Psoas muscle (tissue), 8 donors: ENCODE results near the gene PLEKHG4. TPM values are rescaled to one million over a fixed set of nuclear protein-coding genes. Genes with fewer than 3 reads are reported as not detected.

Experiments
- ATAC-seq, 4 donors: fragments of 200-7000 bp; cut with Tn5 transposase; one replicate each; pipeline ENCODE4 v1.9.1; 2020; ENCODE audit warnings: moderate library complexity in 3 of 4, mild to moderate bottlenecking in 2 of 4
- DNase-seq, 2 donors: peaks; one replicate each; pipeline ENCODE4 v3.0.0-alpha.2; 2020
- H3K27ac ChIP-seq: fragments of 200-600 bp; one replicate; pipeline ENCODE4 v1.8.0; 2022
- H3K27me3 ChIP-seq, 3 donors: fragments of 200-600 bp in 1 of 3; one replicate each; pipeline versions ENCODE4 v1.6.1 to v1.8.0; 2013 to 2022; ENCODE audit warnings: low read length in 2 of 3, mild to moderate bottlenecking in 2 of 3, moderate library complexity in 1 of 3; ENCODE audit not compliant: insufficient read depth in 3 of 3
- H3K36me3 ChIP-seq, 2 donors: fragments of 200-600 bp in 1 of 2; one replicate each; pipeline versions ENCODE4 v1.6.1 to v1.8.0; 2013 to 2022; ENCODE audit warnings: low read depth in 1 of 2, mild to moderate bottlenecking in 1 of 2, moderate library complexity in 1 of 2; ENCODE audit not compliant: insufficient read depth in 1 of 2
- H3K4me1 ChIP-seq: fragments of 200-600 bp; one replicate; pipeline ENCODE4 v1.8.0; 2022
- H3K4me3 ChIP-seq: fragments of 200-600 bp; one replicate; pipeline ENCODE4 v1.8.0; 2022; ENCODE audit warnings: mild to moderate bottlenecking
- H3K9me3 ChIP-seq: fragments of 200-600 bp; one replicate; pipeline ENCODE4 v1.8.0; 2022
- CTCF ChIP-seq: fragments of 200-600 bp; IDR thresholded peaks from one replicate; pipeline ENCODE4 v1.8.0; 2022; ENCODE audit warnings: antibody characterized with exemption
- WGBS, 3 donors: extraction: QIAGEN DNeasy Blood & Tissue Kit; methylation state at CpG; one replicate each; pipeline versions ENCODE4 v1.1.6 to v1.1.7; 2013; 5-methylcytosine and 5-hydroxymethylcytosine counted together
- intact Hi-C, 2 donors: fragments of 100-400 bp; cut with DNase I; formaldehyde crosslinking; loops; one replicate each; pipeline versions ENCODE4 v1.11.0 to v1.14.2; 2022
- polyA plus RNA-seq, 3 donors: library from polyadenylated mRNA; stranded (reverse); fragments of 200-250 nt; gene quantifications; one replicate each; pipeline ENCODE4 v1.2.3, GENCODE V29; 2013
- total RNA-seq, 4 donors: library from RNA; stranded (reverse); fragmentation: NEBNext Ultra II Directional in 2 of 4; extraction: Animal tissue kit (Norgen Biotek cat#: 25700) in 2 of 4; gene quantifications; one replicate each; pipeline versions ENCODE4 v1.2.1 to v1.2.4, GENCODE V29; 2021 to 2023
- donor health status: healthy with polysubstance abuse.
- donor health status: DM: no; HTN: no; CAD: no; lungs with moderate emphysema.
- donor health status: Bipolar disorder and iron deficiency.
- donor health status: healthy.
- donor health status: DM: yes; HTN: yes; CAD: no.
- donor health status: DM: no; HTN: no; CAD: no.
- donor health status: DM: no; HTN: no; CAD: no.
- donor health status: DM: yes; HTN: yes; CAD: no.

PLEKHG4 gene
- total and polyA plus RNA-seq, 7 donors: 0.28 to 1.9 (median 0.98) TPM

DNA sequence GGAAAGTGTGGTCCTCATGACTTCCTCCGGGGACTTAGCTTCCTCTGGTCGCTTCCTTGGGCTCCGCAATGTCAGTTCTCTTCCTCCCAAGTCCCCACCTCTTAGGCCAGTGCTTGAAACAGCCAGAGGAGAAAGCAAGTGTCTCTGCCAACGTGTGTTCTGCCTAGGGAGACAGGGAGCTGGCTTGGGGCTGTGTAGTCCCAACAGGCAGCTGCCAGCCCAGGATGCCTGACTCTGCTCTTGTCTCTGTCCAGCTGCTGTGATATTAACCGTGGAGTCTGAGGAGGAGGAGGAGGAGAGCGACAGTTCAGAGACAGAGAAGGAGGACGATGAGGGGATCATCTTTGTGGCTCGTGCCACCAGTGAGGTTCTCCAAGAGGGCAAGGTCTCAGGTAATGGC is 13.5 kb upstream of the PLEKHG4 start:
- no peak for TF ChIP-seq CTCF
- H3K27me3 ChIP-seq: no peaks in the 10 kb centered on the region
- ATAC-seq: no peak
- WGBS, 3 donors: 58 to 73% (median 69%) methylated on average over 8 of the region's 8 CpGs
- intact Hi-C loops: loop anchor here in 1 of 2 donors (10.0 kb wide), 1 partner anchor 149 kb away; the partner anchor contains the start of gene ZDHHC1
- H3K27ac ChIP-seq: no peak overlapping the region
- no peak overlapping the region for H3K4me3 ChIP-seq
- peaks cover 3% of the 10 kb centered on the region for H3K4me1 ChIP-seq
- H3K36me3 ChIP-seq: no peaks in the 10 kb centered on the region
- no peaks in the 10 kb centered on the region for H3K9me3 ChIP-seq
- DNase-seq: peak; percentile 5 to 20

DNA sequence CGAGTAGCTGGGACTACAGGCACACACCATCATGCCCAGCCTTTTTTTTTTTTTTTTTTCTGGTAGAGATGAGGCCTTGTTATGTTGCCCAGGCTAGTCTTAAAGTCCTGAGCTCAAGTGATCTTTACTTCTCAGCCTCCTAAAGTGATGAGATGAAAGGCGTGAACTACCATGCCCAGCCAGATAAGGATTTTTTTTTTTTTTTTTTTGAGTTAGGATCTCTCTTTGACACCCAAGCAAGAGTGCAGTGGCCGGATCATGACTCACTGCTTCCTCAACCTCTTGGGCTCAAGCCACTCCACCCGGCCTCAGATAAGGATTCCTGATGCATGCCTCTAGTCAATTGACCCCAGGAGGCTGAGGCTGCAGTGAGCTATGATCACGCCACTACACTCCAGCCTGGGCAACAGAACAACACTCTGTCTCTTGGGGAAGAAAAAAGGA is 11.2 kb upstream of the PLEKHG4 start:
- ATAC-seq (peak in 1 of 4 donors; percentile 61), DNase-seq (peak; percentile 61 to 66)
- TF ChIP-seq CTCF: no peak
- no peak overlapping the region for H3K4me3 ChIP-seq
- no peaks in the 10 kb centered on the region for H3K27me3 ChIP-seq
- H3K4me1 ChIP-seq: no peaks in the 10 kb centered on the region
- no peaks in the 10 kb centered on the region for H3K9me3 ChIP-seq
- H3K27ac ChIP-seq: no peak overlapping the region
- intact Hi-C loops: loop anchor here in 1 of 2 donors (10.0 kb wide), 1 partner anchor 147 kb away; the partner anchor contains the start of gene ZDHHC1
- no peaks in the 10 kb centered on the region for H3K36me3 ChIP-seq
- 57 to 73% (median 65%) methylated on average over 5 of the region's 5 CpGs for WGBS, 3 donors

GRCh38 chr16:67269766-67270165 is 9.6 kb upstream of the PLEKHG4 start:
- no peak for TF ChIP-seq CTCF
- ATAC-seq: no peak
- DNase-seq: peak in 1 of 2 donors; percentile 34
- intact Hi-C loops: loop anchor here (5.0 to 10.0 kb wide), 2 partner anchors 145 to 193 kb away; partner anchors contain the start of gene ZDHHC1 (in 1 of the 2)
- Histone ChIP-seq H3K4me3 (no peak overlapping the region), H3K36me3 (no peaks in the 10 kb centered on the region), H3K9me3 (no peaks in the 10 kb centered on the region), H3K4me1 (no peaks in the 10 kb centered on the region), H3K27ac (no peak overlapping the region), H3K27me3 (no peaks in the 10 kb centered on the region)
- WGBS, 3 donors: 58 to 65% (median 64%) methylated on average over 5 of the region's 5 CpGs

GRCh38 chr16:67270931-67271338 is 8.4 kb upstream of the PLEKHG4 start:
- intact Hi-C loops: loop anchor here in 1 of 2 donors (5.0 kb wide), 1 partner anchor 191 kb away; no protein-coding TSS in a partner anchor
- DNase-seq (peak in 1 of 2 donors; percentile 20), ATAC-seq (peak in 1 of 4 donors; percentile 21)
- Histone ChIP-seq H3K27ac (no peak overlapping the region), H3K9me3 (no peaks in the 10 kb centered on the region), H3K4me1 (no peaks in the 10 kb centered on the region), H3K27me3 (no peaks in the 10 kb centered on the region), H3K4me3 (no peak overlapping the region), H3K36me3 (no peaks in the 10 kb centered on the region)
- no peak for TF ChIP-seq CTCF
- WGBS, 3 donors: 87 to 90% (median 90%) methylated on average over 11 of the region's 11 CpGs

DNA sequence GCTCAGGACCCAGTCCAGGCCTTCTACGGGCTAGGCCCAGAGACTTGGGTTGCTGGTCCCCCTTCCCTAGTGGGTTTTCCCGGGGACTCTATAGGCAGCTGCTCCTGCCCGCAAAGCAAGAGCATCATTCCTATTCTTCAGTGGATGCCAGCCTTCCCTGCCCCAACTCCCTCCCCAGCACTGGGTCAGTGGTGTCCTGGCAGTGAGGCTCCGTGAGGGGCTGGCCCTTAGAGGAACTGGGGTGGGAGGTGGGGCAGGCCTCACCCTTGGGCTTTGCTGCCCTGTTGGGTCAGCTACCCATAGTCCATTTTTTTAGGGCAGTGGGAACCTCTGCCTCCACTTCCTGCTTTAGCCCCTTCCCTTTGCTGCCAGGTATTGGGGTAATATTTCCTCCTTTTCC is 7.9 kb upstream of the PLEKHG4 start:
- intact Hi-C loops: loop anchor here in 1 of 2 donors (5.0 kb wide), 1 partner anchor 191 kb away; no protein-coding TSS in a partner anchor
- no peaks in the 10 kb centered on the region for H3K36me3 ChIP-seq
- H3K27me3 ChIP-seq: no peaks in the 10 kb centered on the region
- no peak overlapping the region for H3K27ac ChIP-seq
- H3K9me3 ChIP-seq: no peaks in the 10 kb centered on the region
- no peaks in the 10 kb centered on the region for H3K4me1 ChIP-seq
- DNase-seq (peak in 1 of 2 donors; percentile 17), ATAC-seq (no peak)
- TF ChIP-seq CTCF: no peak
- 80 to 93% (median 84%) methylated on average over 4 of the region's 4 CpGs for WGBS, 3 donors
- H3K4me3 ChIP-seq: no peak overlapping the region
